Measurements from ENCODE around the gene LBR.
"Not testable (repeated sequence)": the region's sequence is repeated elsewhere in the genome, so short reads cannot be mapped to it uniquely, and the experiment has no call there.

Gene LBR

DNA sequence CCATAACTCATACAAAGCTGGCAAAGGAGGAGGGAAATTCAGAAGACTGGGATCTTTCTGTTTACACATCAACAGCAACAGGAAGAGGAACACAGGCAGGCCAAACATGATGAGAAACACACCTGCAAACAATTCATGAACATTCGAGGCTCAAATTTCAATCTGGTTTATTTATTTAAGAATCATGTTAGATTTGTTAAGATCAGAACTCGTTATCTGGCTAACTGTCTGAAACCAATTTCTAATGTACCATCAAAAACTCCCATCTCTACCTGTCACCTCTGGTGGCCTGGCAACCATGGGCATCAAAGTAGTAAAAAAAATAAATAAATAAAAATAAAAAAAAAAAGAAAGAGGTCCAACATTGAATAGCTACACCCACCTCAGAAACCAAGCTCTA lies 9.8 kb downstream of the LBR start:
- DNase-seq, result no peak

DNA sequence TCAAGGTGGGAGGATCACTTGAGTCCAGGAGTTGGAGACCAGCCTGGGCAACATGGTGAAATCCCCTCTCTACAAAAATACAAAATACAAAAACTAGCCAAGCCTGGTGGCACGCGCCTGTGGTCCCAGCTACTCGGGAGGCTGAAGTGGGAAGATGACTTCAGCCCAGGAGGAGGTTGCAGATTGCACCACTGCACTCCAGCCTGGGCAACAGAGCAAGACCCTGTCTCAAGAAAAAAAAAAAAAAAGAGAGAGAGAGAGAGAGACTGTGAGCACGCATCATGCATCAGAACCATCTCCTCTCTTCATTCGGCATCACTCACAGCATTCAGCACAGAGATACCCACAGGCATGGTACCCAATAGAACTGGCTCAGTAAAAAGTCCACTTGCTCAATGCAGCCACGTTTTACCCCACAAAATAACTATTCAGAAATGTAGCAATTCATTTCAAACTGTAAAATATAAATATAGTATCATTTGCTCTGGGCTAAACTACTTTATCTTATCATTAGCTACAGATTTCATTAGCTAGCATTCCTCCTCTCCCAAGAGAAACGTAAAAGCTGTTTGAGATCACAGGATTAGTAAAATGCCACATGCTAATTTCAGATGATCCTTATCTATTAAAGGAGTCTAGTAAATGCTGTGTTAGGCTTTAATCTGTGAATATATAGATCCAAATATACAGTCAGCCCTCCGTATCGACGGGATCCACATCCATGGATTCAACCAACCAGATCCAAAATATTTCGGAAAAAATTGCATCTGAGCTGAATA lies 11.7 kb downstream of the LBR start:
- no peak for DNase-seq

GRCh38 chr1:225415307-225415706 lies 12.5 kb downstream of the LBR start:
- no peak for DNase-seq

GRCh38 chr1:225413708-225414375 lies 14.0 kb downstream of the LBR start:
- DNase-seq, result no peak

DNA sequence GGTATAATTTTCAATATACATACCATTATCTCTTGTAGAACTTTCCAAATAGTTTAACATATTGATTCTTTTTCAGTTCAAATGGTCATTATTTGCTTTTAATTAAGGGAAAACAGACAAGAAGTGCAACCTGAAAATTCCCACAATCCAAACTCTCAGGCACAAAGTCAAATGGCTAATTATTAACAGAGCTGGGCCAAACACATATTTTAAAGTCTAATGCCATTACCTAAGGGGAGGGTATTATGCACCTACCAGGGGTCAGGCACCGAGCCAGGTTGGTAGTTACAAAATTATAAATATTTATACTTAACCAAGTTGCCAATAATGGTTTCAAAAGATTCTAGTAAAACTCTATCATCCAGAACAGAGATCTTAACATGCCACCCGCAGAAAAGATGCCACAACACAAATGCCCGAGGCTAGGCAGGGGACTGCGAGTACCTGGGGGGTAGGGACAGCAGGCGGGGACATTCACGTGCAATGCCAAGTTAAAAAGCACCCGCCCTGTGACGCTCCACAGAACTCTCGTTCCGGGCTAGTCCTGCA lies 15.0 kb downstream of the LBR start:
- no peak for DNase-seq

DNA sequence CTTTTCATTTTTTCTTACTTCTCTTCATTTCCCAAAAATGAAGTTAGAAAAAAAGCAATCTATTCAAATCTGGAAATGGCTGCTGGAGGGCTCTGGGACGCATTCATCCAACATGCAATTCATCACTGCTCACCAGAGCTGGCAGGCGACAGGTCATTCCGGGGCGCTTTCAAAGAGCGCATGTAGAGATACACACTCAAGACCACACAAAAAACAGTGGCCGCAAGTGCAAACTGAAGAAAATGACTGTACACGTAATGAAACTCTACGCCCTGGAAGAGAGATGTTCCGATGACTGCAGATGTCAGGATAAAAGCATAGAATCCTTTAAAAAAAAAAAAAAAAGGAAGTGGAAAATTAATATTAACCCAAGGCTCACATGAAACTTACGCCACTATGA lies 15.5 kb downstream of the LBR start:
- DNase-seq, result no peak

- DNase-seq, result no peak
Observed at GRCh38 chr1:225410036-225410435, 17.8 kb downstream of the LBR start.

DNA sequence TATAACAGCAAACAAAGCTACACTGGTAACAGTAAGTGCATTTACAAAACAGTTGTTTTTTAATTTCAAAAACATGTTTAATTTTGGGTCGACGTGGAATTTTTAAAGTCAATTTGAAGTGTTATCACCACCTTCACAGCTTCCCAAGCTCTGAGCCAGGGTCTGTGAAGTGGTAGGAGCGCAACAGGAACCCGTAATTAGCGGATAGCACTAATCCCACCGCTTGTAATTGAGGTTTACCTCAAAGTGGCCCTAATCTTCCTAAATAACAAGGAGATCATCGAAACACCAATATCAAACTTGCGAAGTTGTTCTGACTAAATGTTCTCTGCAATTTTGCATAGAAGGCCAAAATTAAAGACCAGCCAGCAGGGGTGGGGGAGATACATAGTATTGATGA lies 18.8 kb downstream of the LBR start:
- no peak for DNase-seq

GRCh38 chr1:225408249-225408648 lies 19.6 kb downstream of the LBR start:
- no peak for DNase-seq

DNA sequence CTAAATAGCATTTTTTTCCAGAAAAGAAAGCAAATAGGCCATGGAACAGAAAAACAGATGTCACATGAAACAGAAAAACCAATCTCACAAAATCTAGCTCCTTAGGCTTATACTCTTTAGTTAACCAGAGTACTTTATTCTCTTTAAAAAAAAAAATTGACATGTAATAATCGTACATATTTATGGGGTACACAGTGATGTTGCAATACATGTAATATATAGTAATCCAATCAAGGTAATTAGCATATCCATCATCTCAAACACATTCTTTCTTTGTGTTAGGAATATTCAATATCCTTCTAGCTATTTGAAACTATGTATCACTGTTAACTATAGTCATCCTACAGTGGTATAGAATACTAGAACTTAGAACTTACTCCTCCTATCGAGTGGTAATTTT lies 20.1 kb downstream of the LBR start:
- DNase-seq, result no peak

- no peak for DNase-seq
Observed at GRCh38 chr1:225406976-225407725, 20.7 kb downstream of the LBR start.

DNA sequence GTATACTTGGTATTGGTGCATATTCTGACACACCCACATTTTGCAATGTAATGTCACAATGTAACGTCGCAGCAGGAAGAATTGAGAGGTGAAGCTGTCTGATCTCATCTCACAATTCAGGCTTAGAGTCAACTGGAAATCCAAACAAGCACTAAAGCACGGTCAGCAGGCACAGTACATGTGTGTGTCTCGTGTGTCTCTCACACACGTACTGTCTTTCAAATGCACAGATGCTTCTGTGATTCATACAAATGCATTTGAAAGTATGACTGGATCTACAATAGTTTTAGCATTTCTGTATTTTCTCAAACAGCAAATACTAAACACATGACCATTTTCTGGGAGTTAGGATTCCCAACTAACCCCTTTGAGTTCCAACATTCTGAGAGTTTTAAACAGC lies 26.9 kb downstream of the LBR start:
- DNase-seq, result no peak

DNA sequence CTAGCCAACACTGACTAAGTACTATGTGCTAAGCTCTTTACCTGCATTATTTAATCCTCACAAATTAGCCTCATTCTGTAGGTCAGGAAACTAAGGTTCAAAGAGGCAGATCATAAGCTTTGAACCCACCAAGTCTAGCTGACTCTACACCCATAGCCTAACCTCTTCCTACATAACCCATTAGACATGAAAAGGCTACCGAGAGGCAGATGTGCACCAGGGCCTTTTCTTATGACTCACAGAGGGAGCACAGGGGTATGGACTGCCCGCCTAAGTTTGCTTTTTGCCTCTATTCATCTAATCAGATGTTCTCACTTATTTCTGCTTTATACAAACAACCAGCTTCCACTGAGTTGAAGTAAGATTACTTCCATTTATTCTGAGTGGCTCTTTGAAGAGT lies 31.5 kb downstream of the LBR start:
- DNase-seq, result no peak

DNA sequence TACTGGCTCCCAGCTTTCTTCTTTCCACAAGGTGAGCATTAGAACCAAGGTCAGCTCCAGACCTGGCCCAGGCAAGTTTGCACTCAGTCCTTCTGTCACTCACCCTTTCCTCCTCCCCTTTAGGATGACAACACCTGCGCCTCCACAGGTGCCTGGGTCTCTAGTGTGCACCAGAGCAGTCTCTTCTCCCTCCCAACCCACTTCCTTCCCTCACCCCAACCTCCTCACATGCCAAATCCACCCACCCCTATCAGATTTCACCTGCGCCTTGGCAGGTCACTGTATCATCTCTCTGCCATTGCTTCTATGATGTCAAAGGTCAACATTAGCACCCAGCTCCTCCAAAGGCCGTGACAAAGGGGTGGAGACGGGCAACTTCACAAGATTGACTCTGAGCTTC lies 38.0 kb downstream of the LBR start:
- no peak for DNase-seq

- DNase-seq, result no peak
Observed at GRCh38 chr1:225388372-225388771, 39.5 kb downstream of the LBR start.

- not testable (repeated sequence) for DNase-seq
Observed at GRCh38 chr1:225386860-225387259, 41.0 kb downstream of the LBR start.

DNA sequence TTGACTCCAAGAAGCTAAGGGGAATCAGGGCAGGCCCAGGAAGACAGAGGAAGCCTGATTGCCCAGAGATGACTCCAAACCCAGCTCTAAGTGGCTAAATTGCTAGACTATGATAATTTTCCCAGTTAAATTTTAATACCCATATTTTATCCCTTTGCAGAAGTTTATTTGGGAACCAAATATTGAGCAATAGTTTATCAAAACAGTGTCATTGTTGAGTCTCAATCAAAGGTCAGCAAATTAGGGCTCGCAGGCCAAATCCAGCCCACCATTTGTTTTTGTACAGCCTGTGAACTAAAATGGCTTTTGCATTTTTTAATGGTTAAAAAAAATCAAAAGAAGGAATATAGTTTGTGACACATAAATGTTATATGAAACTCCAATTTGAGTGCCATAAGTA lies 47.1 kb downstream of the LBR start:
- no peak for DNase-seq

- DNase-seq, result no peak
Observed at GRCh38 chr1:225378880-225379279, 49.0 kb downstream of the LBR start.

DNA sequence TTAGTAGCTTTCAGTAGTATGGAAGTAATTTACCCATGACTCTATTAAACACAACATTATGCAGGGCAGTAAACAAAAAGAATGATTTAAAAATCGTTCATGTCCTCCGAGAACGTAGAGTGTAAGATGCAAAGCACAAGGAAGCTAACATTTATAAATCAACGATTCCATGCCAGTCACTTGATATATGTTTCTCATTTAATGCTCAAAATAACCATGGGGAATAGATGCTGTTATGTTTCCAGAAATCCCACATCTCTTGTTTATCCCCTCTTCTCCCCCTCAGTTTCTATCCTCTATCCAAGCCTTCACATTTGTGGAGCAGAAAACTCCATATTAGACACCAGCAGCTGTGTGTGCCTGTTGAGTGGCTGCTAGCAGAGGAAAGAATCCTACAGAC lies 52.8 kb downstream of the LBR start:
- no peak for DNase-seq

DNA sequence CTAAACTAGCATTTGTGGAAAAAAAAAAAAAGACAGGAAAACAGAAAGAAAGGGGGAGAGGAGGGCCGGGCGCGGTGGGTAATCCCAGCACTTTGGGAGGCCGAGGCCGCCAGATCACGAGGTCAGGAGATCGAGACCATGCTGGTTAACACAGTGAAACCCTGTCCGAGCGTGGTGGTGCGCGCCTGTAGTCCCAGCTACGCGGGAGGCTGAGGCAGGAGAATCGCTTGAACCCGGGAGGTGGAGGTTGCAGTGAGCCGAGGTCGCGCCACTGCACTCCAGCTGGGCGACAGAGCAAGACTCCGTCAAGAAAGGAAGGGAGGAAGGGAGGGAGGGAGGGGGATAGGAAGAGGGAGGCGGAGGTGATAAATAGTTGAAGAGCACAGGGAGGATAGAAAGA lies 54.7 kb downstream of the LBR start:
- DNase-seq, result no peak

GRCh38 chr1:225371366-225372010 lies 56.4 kb downstream of the LBR start:
- DNase-seq, result no peak

DNA sequence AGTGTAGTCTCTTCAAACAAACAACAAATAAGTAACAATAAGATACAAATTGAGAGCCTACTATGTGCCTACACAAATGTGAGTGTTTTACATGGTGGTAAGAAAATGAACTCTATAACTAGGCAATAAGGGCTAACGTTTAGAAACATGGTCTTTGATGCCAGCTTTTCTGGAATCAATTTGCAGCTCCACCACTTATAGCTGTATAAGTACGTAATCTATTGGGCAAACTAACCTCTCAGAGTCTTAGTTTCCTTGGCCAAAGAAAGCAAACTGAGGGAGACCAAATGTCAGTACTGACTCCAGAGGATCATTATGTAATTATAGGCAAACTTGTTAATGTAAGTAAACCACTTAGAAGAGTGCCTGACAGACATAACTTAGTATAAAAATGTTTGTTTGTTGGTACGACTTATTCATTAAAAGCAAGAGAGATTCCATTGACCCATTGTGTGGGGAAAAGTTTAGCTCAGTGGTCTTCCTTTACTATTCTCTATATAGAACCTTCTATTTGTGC lies 59.7 kb downstream of the LBR start:
- no peak for DNase-seq

GRCh38 chr1:225366552-225366951 lies 61.3 kb downstream of the LBR start:
- no peak for DNase-seq
